ENCODE measurements around the gene TRPM6. TPM values are rescaled to one million over a fixed set of nuclear protein-coding genes. Genes with fewer than 3 reads are reported as not detected.
A peak's percentile ranks its signal among the peaks of the same experiment; 100 is the strongest.

Gene TRPM6
- total RNA-seq, 1 donor from 2014 or later = 0.18 TPM

GRCh38 chr9:74728176-74728575 is 159.5 kb downstream of the TRPM6 start:
- TF ChIP-seq CTCF (IDR thresholded peaks at IDR 0.05; ENCODE audit: unreplicated experiment) = no peak
- H3K27ac Mint-ChIP-seq = no peak overlapping the region
- peaks cover 11% of the 10 kb centered on the region for H3K27me3 Mint-ChIP-seq (ENCODE audit: low read depth)
- H3K4me1 Mint-ChIP-seq = peaks cover 35% of the 10 kb centered on the region
- no peaks in the 10 kb centered on the region for H3K9me3 Mint-ChIP-seq
- H3K36me3 Mint-ChIP-seq = no peaks in the 10 kb centered on the region
- no peak overlapping the region for H3K4me3 Mint-ChIP-seq
- no peak for DNase-seq (ENCODE audit: low spot score in 2 of 2, unreplicated experiment in 2 of 2)

GRCh38 chr9:74726581-74726980 is 161.1 kb downstream of the TRPM6 start:
- no peak for TF ChIP-seq CTCF (IDR thresholded peaks at IDR 0.05; ENCODE audit: unreplicated experiment)
- no peak for DNase-seq (ENCODE audit: low spot score in 2 of 2, unreplicated experiment in 2 of 2)
- Mint-ChIP-seq H3K4me1 (peaks cover 45% of the 10 kb centered on the region), H3K36me3 (no peaks in the 10 kb centered on the region), H3K9me3 (no peaks in the 10 kb centered on the region), H3K27me3 (ENCODE audit: low read depth) (peaks cover 7% of the 10 kb centered on the region), H3K27ac (no peak overlapping the region), H3K4me3 (no peak overlapping the region)

GRCh38 chr9:74724317-74724716 is 163.4 kb downstream of the TRPM6 start:
- DNase-seq (ENCODE audit: low spot score in 2 of 2, unreplicated experiment in 2 of 2) = no peak
- Mint-ChIP-seq H3K36me3 (no peaks in the 10 kb centered on the region), H3K9me3 (no peaks in the 10 kb centered on the region), H3K27ac (no peak overlapping the region), H3K4me3 (no peak overlapping the region), H3K27me3 (ENCODE audit: low read depth) (peaks cover 7% of the 10 kb centered on the region), H3K4me1 (peaks cover 43% of the 10 kb centered on the region)
- TF ChIP-seq CTCF (IDR thresholded peaks at IDR 0.05; ENCODE audit: unreplicated experiment) = no peak

DNA sequence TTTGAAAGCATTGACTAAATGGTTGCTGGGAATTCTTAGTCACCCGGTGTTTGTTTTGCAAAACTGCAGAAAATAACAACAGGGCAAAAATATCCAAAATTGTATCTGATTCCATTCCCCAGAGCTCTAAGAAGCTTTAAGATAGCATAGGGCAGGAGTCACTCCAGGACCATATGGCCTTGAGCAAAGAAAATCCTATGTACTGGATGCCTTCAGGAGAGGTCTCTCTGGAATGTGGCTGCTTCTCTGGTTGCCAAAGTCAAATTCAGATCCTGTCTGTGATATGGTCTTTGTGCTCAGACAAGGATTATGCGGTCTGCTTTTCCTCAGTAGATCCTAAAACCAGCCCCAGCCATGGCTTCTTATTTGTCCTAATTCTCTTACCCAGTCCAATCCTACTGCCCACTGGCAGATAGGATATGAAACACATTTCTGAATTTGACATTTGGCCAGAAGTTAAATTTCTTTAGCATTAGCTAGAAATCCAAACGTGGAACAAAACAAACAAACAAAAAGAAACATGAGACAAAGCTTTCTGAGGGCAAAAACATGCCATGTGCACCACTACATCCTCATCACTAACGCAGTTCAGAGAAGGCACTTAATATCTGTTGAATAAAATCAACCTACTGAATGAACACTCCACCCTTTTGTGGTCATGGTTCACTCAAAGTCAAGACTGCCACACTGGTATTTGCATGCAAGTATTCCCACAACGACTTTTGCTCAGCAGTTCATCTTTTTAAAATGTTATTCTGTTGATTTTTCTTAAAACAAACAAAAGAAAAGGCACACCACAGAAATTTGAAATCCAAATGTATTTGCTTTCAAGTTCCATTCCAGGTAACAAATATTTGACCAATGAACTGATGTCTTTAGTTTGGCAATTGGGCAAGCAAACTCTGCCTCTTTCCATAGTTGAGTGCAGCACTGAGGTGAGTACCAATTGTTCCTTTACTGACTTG is 165.7 kb downstream of the TRPM6 start:
- Mint-ChIP-seq H3K4me1 (peaks cover 39% of the 10 kb centered on the region), H3K27ac (peak overlapping the region; percentile 80)

GRCh38 chr9:74719306-74719705 is 168.4 kb downstream of the TRPM6 start:
- Mint-ChIP-seq H3K4me1 (peaks cover 35% of the 10 kb centered on the region), H3K36me3 (no peaks in the 10 kb centered on the region), H3K27me3 (ENCODE audit: low read depth) (no peaks in the 10 kb centered on the region), H3K27ac (no peak overlapping the region), H3K9me3 (no peaks in the 10 kb centered on the region), H3K4me3 (no peak overlapping the region)
- no peak for DNase-seq (ENCODE audit: low spot score in 2 of 2, unreplicated experiment in 2 of 2)
- TF ChIP-seq CTCF (IDR thresholded peaks at IDR 0.05; ENCODE audit: unreplicated experiment) = no peak

More for the DNA sequence above, 165.7 kb downstream of the TRPM6 start:
- Mint-ChIP-seq H3K4me3 (no peak overlapping the region), H3K36me3 (no peaks in the 10 kb centered on the region), H3K9me3 (no peaks in the 10 kb centered on the region), H3K27me3 (ENCODE audit: low read depth) (peaks cover 7% of the 10 kb centered on the region)
- TF ChIP-seq CTCF (IDR thresholded peaks at IDR 0.05; ENCODE audit: unreplicated experiment) = no peak
- DNase-seq (ENCODE audit: low spot score in 2 of 2, unreplicated experiment in 2 of 2) = no peak
